ENCODE results near the gene GAB4. TPM values are rescaled to one million over a fixed set of nuclear protein-coding genes. Genes with fewer than 3 reads are reported as not detected.
"Not testable (repeated sequence)": the region's sequence is repeated elsewhere in the genome, so short reads cannot be mapped to it uniquely, and the experiment has no call there.

Gene GAB4
- total RNA-seq, 1 donor from 2014 or later, result not detected

DNA sequence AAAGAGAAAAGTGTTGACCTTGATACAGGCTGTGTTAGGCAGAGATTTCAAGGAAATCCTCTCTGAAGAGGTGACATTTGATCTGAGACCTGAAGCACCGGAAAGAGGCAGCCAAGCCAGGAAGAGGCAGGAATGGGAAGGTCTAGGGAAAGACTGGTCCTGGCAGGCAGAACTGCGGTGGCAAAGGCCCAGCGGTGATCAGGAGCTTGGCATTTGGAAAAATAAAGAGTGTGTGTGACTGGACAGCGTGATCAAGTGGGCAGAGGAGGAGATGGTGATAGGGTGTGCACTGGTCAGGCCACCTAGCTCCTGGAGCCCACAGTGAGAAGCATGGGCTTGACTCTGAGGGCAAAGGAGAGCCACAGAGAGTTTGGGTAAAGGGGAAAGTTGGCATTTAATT, 27.2 kb upstream of the GAB4 start:
- Mint-ChIP-seq H3K27me3 (ENCODE audit: low read depth, unreplicated experiment) (peaks cover 3% of the 10 kb centered on the region), H3K27ac (ENCODE audit: unreplicated experiment) (no peak overlapping the region), H3K4me1 (ENCODE audit: low read depth, unreplicated experiment) (no peaks in the 10 kb centered on the region), H3K4me3 (ENCODE audit: unreplicated experiment) (no peak overlapping the region), H3K36me3 (ENCODE audit: low read depth, unreplicated experiment) (no peaks in the 10 kb centered on the region), H3K9me3 (ENCODE audit: unreplicated experiment) (no peaks in the 10 kb centered on the region)
- no peak overlapping the region for H2AFZ ChIP-seq (ENCODE audit: low read depth, low read length)
- peaks cover 4% of the 10 kb centered on the region for H3K27me3 ChIP-seq (ENCODE audit: insufficient read depth, low read length)
- H3K4me3 ChIP-seq (ENCODE audit: insufficient read depth, low read depth, low read length), result no peak overlapping the region
- DNase-seq (ENCODE audit: low read depth) (no peak), FAIRE-seq (no peak)
- TF ChIP-seq, protein P1, sequence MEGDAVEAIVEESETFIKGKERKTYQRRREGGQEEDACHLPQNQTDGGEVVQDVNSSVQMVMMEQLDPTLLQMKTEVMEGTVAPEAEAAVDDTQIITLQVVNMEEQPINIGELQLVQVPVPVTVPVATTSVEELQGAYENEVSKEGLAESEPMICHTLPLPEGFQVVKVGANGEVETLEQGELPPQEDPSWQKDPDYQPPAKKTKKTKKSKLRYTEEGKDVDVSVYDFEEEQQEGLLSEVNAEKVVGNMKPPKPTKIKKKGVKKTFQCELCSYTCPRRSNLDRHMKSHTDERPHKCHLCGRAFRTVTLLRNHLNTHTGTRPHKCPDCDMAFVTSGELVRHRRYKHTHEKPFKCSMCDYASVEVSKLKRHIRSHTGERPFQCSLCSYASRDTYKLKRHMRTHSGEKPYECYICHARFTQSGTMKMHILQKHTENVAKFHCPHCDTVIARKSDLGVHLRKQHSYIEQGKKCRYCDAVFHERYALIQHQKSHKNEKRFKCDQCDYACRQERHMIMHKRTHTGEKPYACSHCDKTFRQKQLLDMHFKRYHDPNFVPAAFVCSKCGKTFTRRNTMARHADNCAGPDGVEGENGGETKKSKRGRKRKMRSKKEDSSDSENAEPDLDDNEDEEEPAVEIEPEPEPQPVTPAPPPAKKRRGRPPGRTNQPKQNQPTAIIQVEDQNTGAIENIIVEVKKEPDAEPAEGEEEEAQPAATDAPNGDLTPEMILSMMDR (IDR thresholded peaks at IDR 0.05; ENCODE audit: insufficient read depth, low read depth, low read length), result no peak
- H3K27ac ChIP-seq (ENCODE audit: low read depth, low read length), result no peak overlapping the region
- no peaks in the 10 kb centered on the region for H3K4me1 ChIP-seq (ENCODE audit: insufficient read depth, low read length)
- H3K36me3 ChIP-seq (ENCODE audit: insufficient read depth, low read length), result no peaks in the 10 kb centered on the region
- H4K20me1 ChIP-seq (ENCODE audit: insufficient read depth, low read length), result no peaks in the 10 kb centered on the region
- no peaks in the 10 kb centered on the region for H3K9me3 ChIP-seq (ENCODE audit: insufficient read depth, low read depth, low read length)
- no peak overlapping the region for H3K9ac ChIP-seq (ENCODE audit: low read length)
- no peaks in the 10 kb centered on the region for H3K79me2 ChIP-seq (ENCODE audit: insufficient read depth, low read length)
- H3K4me2 ChIP-seq (ENCODE audit: low read length), result no peak overlapping the region

- not testable (repeated sequence) for H3K9ac ChIP-seq (ENCODE audit: low read length); H3K4me3 Mint-ChIP-seq (ENCODE audit: unreplicated experiment); H3K4me1 ChIP-seq (ENCODE audit: insufficient read depth, low read length); FAIRE-seq; H3K27ac Mint-ChIP-seq (ENCODE audit: unreplicated experiment); H3K4me3 ChIP-seq (ENCODE audit: insufficient read depth, low read depth, low read length); H3K9me3 ChIP-seq (ENCODE audit: insufficient read depth, low read depth, low read length); H2AFZ ChIP-seq (ENCODE audit: low read depth, low read length); H3K4me1 Mint-ChIP-seq (ENCODE audit: low read depth, unreplicated experiment); H4K20me1 ChIP-seq (ENCODE audit: insufficient read depth, low read length); H3K36me3 ChIP-seq (ENCODE audit: insufficient read depth, low read length); H3K79me2 ChIP-seq (ENCODE audit: insufficient read depth, low read length); H3K27me3 ChIP-seq (ENCODE audit: insufficient read depth, low read length); H3K36me3 Mint-ChIP-seq (ENCODE audit: low read depth, unreplicated experiment); H3K27me3 Mint-ChIP-seq (ENCODE audit: low read depth, unreplicated experiment); H3K4me2 ChIP-seq (ENCODE audit: low read length); H3K9me3 Mint-ChIP-seq (ENCODE audit: unreplicated experiment); H3K27ac ChIP-seq (ENCODE audit: low read depth, low read length); DNase-seq (ENCODE audit: low read depth)
These were observed 26.5 kb upstream of the GAB4 start for GRCh38 chr22:17034532-17034931.

DNA sequence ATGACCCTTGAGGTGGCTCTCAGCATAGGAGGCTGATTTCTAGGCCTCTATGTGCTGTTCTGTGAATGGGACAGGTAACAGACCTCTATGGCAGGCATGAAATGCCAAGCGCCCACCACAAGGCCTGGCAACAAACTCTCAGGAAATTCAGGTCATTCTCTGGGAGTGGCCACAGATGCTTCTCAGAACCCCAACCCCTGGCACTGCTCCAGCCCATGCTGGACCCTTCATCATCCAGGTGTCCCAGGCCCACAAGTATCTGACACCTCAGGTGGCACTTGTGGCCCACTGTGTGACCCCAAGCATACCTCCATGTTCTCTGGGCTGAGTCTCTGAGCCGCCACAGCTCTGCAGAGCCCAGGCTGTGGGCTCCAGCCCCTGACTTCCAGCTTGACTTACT, 24.3 kb upstream of the GAB4 start:
- DNase-seq (ENCODE audit: low read depth); H3K36me3 Mint-ChIP-seq (ENCODE audit: low read depth, unreplicated experiment); H3K4me1 Mint-ChIP-seq (ENCODE audit: low read depth, unreplicated experiment); H3K27ac Mint-ChIP-seq (ENCODE audit: unreplicated experiment); H3K4me2 ChIP-seq (ENCODE audit: low read length); H3K79me2 ChIP-seq (ENCODE audit: insufficient read depth, low read length); H3K4me3 ChIP-seq (ENCODE audit: insufficient read depth, low read depth, low read length); H3K9me3 Mint-ChIP-seq (ENCODE audit: unreplicated experiment); H4K20me1 ChIP-seq (ENCODE audit: insufficient read depth, low read length); H2AFZ ChIP-seq (ENCODE audit: low read depth, low read length); H3K4me3 Mint-ChIP-seq (ENCODE audit: unreplicated experiment); H3K9me3 ChIP-seq (ENCODE audit: insufficient read depth, low read depth, low read length); H3K4me1 ChIP-seq (ENCODE audit: insufficient read depth, low read length); H3K36me3 ChIP-seq (ENCODE audit: insufficient read depth, low read length); FAIRE-seq; H3K9ac ChIP-seq (ENCODE audit: low read length); H3K27me3 ChIP-seq (ENCODE audit: insufficient read depth, low read length); H3K27ac ChIP-seq (ENCODE audit: low read depth, low read length): not testable (repeated sequence)
- H3K27me3 Mint-ChIP-seq (ENCODE audit: low read depth, unreplicated experiment), result peaks cover 11% of the 10 kb centered on the region

GRCh38 chr22:17024380-17024779, 16.4 kb upstream of the GAB4 start:
- not testable (repeated sequence) for H3K36me3 ChIP-seq (ENCODE audit: insufficient read depth, low read length); H3K4me3 Mint-ChIP-seq (ENCODE audit: unreplicated experiment); H3K4me1 ChIP-seq (ENCODE audit: insufficient read depth, low read length); H3K9ac ChIP-seq (ENCODE audit: low read length); H3K9me3 ChIP-seq (ENCODE audit: insufficient read depth, low read depth, low read length); H3K27me3 ChIP-seq (ENCODE audit: insufficient read depth, low read length); H4K20me1 ChIP-seq (ENCODE audit: insufficient read depth, low read length); H3K4me1 Mint-ChIP-seq (ENCODE audit: low read depth, unreplicated experiment); H3K9me3 Mint-ChIP-seq (ENCODE audit: unreplicated experiment); H3K27ac ChIP-seq (ENCODE audit: low read depth, low read length); H3K4me2 ChIP-seq (ENCODE audit: low read length); H3K27ac Mint-ChIP-seq (ENCODE audit: unreplicated experiment); H3K36me3 Mint-ChIP-seq (ENCODE audit: low read depth, unreplicated experiment); FAIRE-seq; DNase-seq (ENCODE audit: low read depth); H3K79me2 ChIP-seq (ENCODE audit: insufficient read depth, low read length); H3K4me3 ChIP-seq (ENCODE audit: insufficient read depth, low read depth, low read length); H2AFZ ChIP-seq (ENCODE audit: low read depth, low read length)
- peaks cover 17% of the 10 kb centered on the region for H3K27me3 Mint-ChIP-seq (ENCODE audit: low read depth, unreplicated experiment)

DNA sequence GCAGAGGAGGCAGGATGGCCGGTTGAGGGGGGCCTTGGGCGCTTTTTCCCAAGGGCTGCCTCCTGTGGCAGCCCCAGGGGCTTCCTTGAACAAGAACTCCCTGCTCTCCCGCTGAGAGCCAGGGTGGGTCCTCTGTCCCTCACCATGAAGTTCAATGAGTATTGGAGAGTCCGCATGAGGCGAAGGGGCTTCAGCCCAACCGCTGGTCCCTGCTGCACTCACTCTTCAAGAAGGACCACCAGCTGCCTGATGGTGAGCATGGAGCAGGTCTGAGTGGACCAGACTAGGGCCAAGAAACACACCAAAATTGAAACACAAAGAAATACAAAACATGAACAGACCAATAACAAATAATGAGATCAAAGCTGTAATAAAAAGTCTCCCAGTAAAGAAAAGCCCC, 7.5 kb upstream of the GAB4 start:
- H3K27ac ChIP-seq (ENCODE audit: low read depth, low read length); FAIRE-seq; H3K27me3 ChIP-seq (ENCODE audit: insufficient read depth, low read length); H3K9me3 ChIP-seq (ENCODE audit: insufficient read depth, low read depth, low read length); H3K36me3 Mint-ChIP-seq (ENCODE audit: low read depth, unreplicated experiment); H3K79me2 ChIP-seq (ENCODE audit: insufficient read depth, low read length); H3K4me2 ChIP-seq (ENCODE audit: low read length); H3K9ac ChIP-seq (ENCODE audit: low read length); H3K27ac Mint-ChIP-seq (ENCODE audit: unreplicated experiment); H3K9me3 Mint-ChIP-seq (ENCODE audit: unreplicated experiment); H3K4me3 Mint-ChIP-seq (ENCODE audit: unreplicated experiment); H2AFZ ChIP-seq (ENCODE audit: low read depth, low read length); H3K4me1 Mint-ChIP-seq (ENCODE audit: low read depth, unreplicated experiment); H4K20me1 ChIP-seq (ENCODE audit: insufficient read depth, low read length); DNase-seq (ENCODE audit: low read depth); H3K4me1 ChIP-seq (ENCODE audit: insufficient read depth, low read length); H3K36me3 ChIP-seq (ENCODE audit: insufficient read depth, low read length); H3K4me3 ChIP-seq (ENCODE audit: insufficient read depth, low read depth, low read length); H3K27me3 Mint-ChIP-seq (ENCODE audit: low read depth, unreplicated experiment): not testable (repeated sequence)

GRCh38 chr22:17014101-17014440, 6.0 kb upstream of the GAB4 start:
- not testable (repeated sequence) for H3K4me2 ChIP-seq (ENCODE audit: low read length); H3K27ac Mint-ChIP-seq (ENCODE audit: unreplicated experiment); H2AFZ ChIP-seq (ENCODE audit: low read depth, low read length); DNase-seq (ENCODE audit: low read depth); H3K36me3 ChIP-seq (ENCODE audit: insufficient read depth, low read length); H3K4me1 ChIP-seq (ENCODE audit: insufficient read depth, low read length); H3K27ac ChIP-seq (ENCODE audit: low read depth, low read length); H3K4me3 Mint-ChIP-seq (ENCODE audit: unreplicated experiment); H4K20me1 ChIP-seq (ENCODE audit: insufficient read depth, low read length); H3K9me3 Mint-ChIP-seq (ENCODE audit: unreplicated experiment); H3K4me1 Mint-ChIP-seq (ENCODE audit: low read depth, unreplicated experiment); FAIRE-seq; H3K79me2 ChIP-seq (ENCODE audit: insufficient read depth, low read length); H3K27me3 ChIP-seq (ENCODE audit: insufficient read depth, low read length); H3K36me3 Mint-ChIP-seq (ENCODE audit: low read depth, unreplicated experiment); H3K9ac ChIP-seq (ENCODE audit: low read length); H3K27me3 Mint-ChIP-seq (ENCODE audit: low read depth, unreplicated experiment); H3K4me3 ChIP-seq (ENCODE audit: insufficient read depth, low read depth, low read length); H3K9me3 ChIP-seq (ENCODE audit: insufficient read depth, low read depth, low read length)

Data from astrocyte (in vitro differentiated cells and primary cell).